Smooth muscle cell (in vitro differentiated cells): ENCODE measurements around the gene STX19. TPM values are rescaled to one million over a fixed set of nuclear protein-coding genes. Genes with fewer than 3 reads are reported as not detected.

Experiments used
- DNase-seq: peaks from one replicate; lab custom pipeline; 2025; ENCODE audit not compliant: unreplicated experiment; lab: John Stamatoyannopoulos, UW
- H2AFZ ChIP-seq: fragments of 200-600 bp; sonication (generic); 2 replicates; pipeline ENCODE4 v1.6.0; 2016; ENCODE audit warnings: antibody characterized with exemption, low read depth, mild to moderate bottlenecking
- H3F3A ChIP-seq: fragments of 200-600 bp; sonication (generic); 2 replicates; pipeline ENCODE4 v1.6.0; 2017; ENCODE audit warnings: antibody characterized with exemption, low read depth
- H3K27ac ChIP-seq: fragments of 200-600 bp; sonication (generic); 2 replicates; pipeline ENCODE4 v1.5.1; 2016; ENCODE audit warnings: low read depth, mild to moderate bottlenecking
- H3K27me3 ChIP-seq: fragments of 200-600 bp; sonication (generic); 2 replicates; pipeline ENCODE4 v1.6.1; 2016; ENCODE audit warnings: low read depth, mild to moderate bottlenecking
- H3K36me3 ChIP-seq: fragments of 200-600 bp; sonication (generic); 2 replicates; pipeline ENCODE4 v1.5.1; 2016; ENCODE audit warnings: low read depth
- H3K4me1 ChIP-seq: fragments of 200-600 bp; sonication (generic); 2 replicates; pipeline ENCODE4 v1.5.1; 2016; ENCODE audit warnings: low read depth
- H3K4me2 ChIP-seq: fragments of 200-600 bp; sonication (generic); 2 replicates; pipeline ENCODE4 v1.6.0; 2016; ENCODE audit warnings: mild to moderate bottlenecking
- H3K4me3 ChIP-seq: fragments of 200-600 bp; sonication (generic); 2 replicates; pipeline ENCODE4 v1.5.1; 2016; ENCODE audit warnings: mild to moderate bottlenecking
- H3K79me2 ChIP-seq: fragments of 200-600 bp; sonication (generic); 2 replicates; pipeline ENCODE4 v1.6.0; 2016; ENCODE audit warnings: low read depth, mild to moderate bottlenecking
- H3K9ac ChIP-seq: fragments of 200-600 bp; sonication (generic); 2 replicates; pipeline ENCODE4 v1.6.0; 2016; ENCODE audit warnings: low read depth
- H3K9me3 ChIP-seq: fragments of 200-600 bp; sonication (generic); replicated peaks from 2 replicates; pipeline ENCODE4 v1.5.1; 2016; ENCODE audit warnings: low read depth
- H4K20me1 ChIP-seq: fragments of 200-600 bp; sonication (generic); 2 replicates; pipeline ENCODE4 v1.6.0; 2016; ENCODE audit warnings: low read depth
- WGBS: methylation state at CpG from one replicate; pipeline ENCODE4 v1.1.7; 2016; ENCODE audit warnings: low lambda C conversion rate; 5-methylcytosine and 5-hydroxymethylcytosine counted together
- polyA plus RNA-seq: library from polyadenylated mRNA; unstranded; fragments of >200 nt; fragmentation: Nextera tagmentation; extraction: Ambion mirVana; gene quantifications from 2 replicates; pipeline ENCODE4 v1.2.1, GENCODE V29; 2016
- total RNA-seq: library from RNA; depleted of rRNA; stranded (reverse); fragments of >200 nt; gene quantifications from 2 replicates; pipeline ENCODE4 v1.2.3, GENCODE V29; 2014
- TF ChIP-seq, protein P1 (sequence below): fragments of 200-600 bp; sonication (generic); IDR thresholded peaks from 2 replicates; pipeline ENCODE4 v1.5.1; 2017; ENCODE audit warnings: borderline replicate concordance, mild to moderate bottlenecking, antibody characterized with exemption; ENCODE audit not compliant: insufficient read depth, poor library complexity, severe bottlenecking

STX19 gene
- total and polyA plus RNA-seq, 2 experiments from 2014 or later = 0.23 to 0.94 TPM

DNA sequence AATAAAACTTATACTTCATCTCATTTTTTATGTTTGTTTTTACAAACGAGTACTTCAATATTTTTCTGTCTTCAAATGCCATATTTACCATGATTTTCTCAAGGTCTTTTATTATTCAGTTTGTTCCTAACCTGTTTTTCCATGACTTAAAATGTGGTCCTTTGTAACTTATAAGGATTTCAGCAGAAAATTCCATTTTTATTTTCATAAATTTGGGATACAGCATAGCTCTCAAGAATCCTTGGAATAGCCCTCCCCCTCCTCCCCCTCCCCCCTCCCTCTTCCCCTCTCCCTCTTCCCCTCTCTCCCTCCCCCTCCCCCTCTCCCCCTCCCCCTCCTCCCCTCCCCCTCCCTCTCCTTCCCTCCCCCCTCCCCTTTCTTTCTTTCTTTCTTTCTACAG is 14.9 kb upstream of the STX19 start:
- Histone ChIP-seq H3K79me2 (no peaks in the 10 kb centered on the region), H3K9ac (no peak overlapping the region), H3K9me3 (no peaks in the 10 kb centered on the region), H3K27me3 (no peaks in the 10 kb centered on the region), H3K36me3 (no peaks in the 10 kb centered on the region), H3K27ac (no peak overlapping the region), H3K4me2 (no peak overlapping the region), H3K4me3 (no peak overlapping the region), H3F3A (no peaks in the 10 kb centered on the region), H4K20me1 (no peaks in the 10 kb centered on the region), H2AFZ (no peak overlapping the region), H3K4me1 (no peaks in the 10 kb centered on the region)
- DNase-seq = no peak
- 100% methylated on average over 1 of the region's 1 CpG for WGBS
- TF ChIP-seq, protein P1, sequence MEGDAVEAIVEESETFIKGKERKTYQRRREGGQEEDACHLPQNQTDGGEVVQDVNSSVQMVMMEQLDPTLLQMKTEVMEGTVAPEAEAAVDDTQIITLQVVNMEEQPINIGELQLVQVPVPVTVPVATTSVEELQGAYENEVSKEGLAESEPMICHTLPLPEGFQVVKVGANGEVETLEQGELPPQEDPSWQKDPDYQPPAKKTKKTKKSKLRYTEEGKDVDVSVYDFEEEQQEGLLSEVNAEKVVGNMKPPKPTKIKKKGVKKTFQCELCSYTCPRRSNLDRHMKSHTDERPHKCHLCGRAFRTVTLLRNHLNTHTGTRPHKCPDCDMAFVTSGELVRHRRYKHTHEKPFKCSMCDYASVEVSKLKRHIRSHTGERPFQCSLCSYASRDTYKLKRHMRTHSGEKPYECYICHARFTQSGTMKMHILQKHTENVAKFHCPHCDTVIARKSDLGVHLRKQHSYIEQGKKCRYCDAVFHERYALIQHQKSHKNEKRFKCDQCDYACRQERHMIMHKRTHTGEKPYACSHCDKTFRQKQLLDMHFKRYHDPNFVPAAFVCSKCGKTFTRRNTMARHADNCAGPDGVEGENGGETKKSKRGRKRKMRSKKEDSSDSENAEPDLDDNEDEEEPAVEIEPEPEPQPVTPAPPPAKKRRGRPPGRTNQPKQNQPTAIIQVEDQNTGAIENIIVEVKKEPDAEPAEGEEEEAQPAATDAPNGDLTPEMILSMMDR = no peak

DNA sequence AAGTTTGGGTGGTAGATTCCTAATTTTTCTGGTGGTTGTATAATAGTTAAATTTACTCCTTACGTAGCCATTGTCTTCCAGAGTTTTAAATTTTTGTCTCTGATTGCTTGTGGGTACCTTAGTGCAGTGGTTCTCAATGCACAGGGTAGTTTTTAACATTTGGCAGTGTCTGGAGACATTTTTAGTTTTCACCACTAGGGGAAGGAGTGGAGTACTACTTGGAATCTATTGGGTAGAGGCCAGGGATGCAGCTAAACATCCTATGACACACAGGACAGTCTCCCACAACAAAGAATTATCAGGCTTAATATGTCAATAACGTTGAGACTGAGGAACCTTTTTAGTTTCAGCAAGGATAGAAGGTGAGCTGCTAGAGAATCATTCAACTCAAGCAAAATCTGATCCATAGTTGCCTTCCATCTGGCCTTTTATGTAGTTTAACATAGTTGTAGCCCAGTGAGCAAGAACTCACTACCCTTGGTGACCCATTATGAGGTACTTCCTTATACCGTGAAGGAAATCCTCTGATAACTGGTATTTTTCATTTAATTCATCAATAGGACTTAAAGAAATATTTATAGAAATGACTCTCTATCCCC is 8.6 kb upstream of the STX19 start:
- WGBS = 80% methylated on average over 3 of the region's 3 CpGs

DNA sequence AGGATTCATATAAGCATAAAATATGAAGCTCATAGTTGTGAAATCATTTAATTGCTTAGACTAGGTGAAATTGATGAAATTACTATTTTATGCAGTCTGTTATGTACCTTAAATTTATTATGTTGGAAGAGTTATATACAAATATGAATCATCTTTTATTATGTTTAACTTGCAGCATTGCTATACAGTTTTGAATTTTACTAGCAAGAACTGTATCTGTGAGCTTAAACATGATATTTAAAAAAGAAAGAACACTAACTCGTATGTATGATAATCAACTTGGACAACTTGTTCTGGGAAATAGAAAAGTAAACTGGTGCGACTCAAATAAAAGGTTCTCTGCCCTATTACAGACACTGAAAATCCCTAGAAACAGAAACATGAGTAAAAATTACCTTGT is 1.8 kb downstream of the STX19 start:
- Histone ChIP-seq H3K9me3 (no peaks in the 10 kb centered on the region), H4K20me1 (no peaks in the 10 kb centered on the region), H2AFZ (no peak overlapping the region), H3K27ac (no peak overlapping the region), H3F3A (no peaks in the 10 kb centered on the region), H3K9ac (no peak overlapping the region), H3K4me2 (no peak overlapping the region), H3K27me3 (no peaks in the 10 kb centered on the region), H3K4me3 (no peak overlapping the region), H3K4me1 (no peaks in the 10 kb centered on the region), H3K36me3 (no peaks in the 10 kb centered on the region), H3K79me2 (peaks cover 4% of the 10 kb centered on the region)
- DNase-seq = no peak
- TF ChIP-seq, protein P1 = no peak
- WGBS = 96% methylated on average over 2 of the region's 2 CpGs

More for the DNA sequence above, 8.6 kb upstream of the STX19 start:
- Histone ChIP-seq H2AFZ (no peak overlapping the region), H3K4me2 (no peak overlapping the region), H3F3A (no peaks in the 10 kb centered on the region), H3K4me3 (no peak overlapping the region), H3K9me3 (no peaks in the 10 kb centered on the region), H3K4me1 (no peaks in the 10 kb centered on the region), H3K27me3 (no peaks in the 10 kb centered on the region), H3K36me3 (no peaks in the 10 kb centered on the region), H3K9ac (no peak overlapping the region), H4K20me1 (no peaks in the 10 kb centered on the region), H3K27ac (no peak overlapping the region), H3K79me2 (no peaks in the 10 kb centered on the region)
- TF ChIP-seq, protein P1 = peak; percentile 36
- no peak for DNase-seq

DNA sequence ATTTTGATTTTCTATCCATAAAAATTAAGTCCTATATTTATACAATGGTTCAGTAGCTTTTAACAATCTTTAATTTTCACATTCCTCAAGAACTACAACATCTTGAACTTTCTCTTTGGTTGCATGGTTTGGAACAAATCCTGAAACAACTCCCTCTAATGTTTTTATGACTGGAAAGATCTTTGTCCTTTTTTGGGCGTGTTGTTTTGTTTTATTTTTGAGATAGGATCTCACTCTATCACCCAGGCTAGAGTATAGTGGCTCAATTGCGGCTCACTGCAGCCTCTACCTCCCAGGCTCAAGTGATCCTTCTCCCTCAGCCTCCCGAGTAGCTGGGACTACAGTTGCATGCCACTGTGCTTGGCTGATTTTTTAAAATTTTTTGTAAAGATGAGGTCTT is 4.0 kb downstream of the STX19 start:
- Histone ChIP-seq H3K9ac (no peak overlapping the region), H2AFZ (no peak overlapping the region), H3K4me2 (no peak overlapping the region), H3K4me1 (no peaks in the 10 kb centered on the region), H4K20me1 (no peaks in the 10 kb centered on the region), H3K9me3 (no peaks in the 10 kb centered on the region), H3K27me3 (no peaks in the 10 kb centered on the region), H3K79me2 (peaks cover 4% of the 10 kb centered on the region), H3K36me3 (no peaks in the 10 kb centered on the region), H3K4me3 (no peak overlapping the region), H3K27ac (no peak overlapping the region), H3F3A (no peaks in the 10 kb centered on the region)
- DNase-seq = no peak
- TF ChIP-seq, protein P1 = no peak
- WGBS = 98% methylated on average over 3 of the region's 3 CpGs
